DOHH2 (cell line): ENCODE data around the gene SH2D1A.

Experiments
- H3F3A ChIP-seq: fragments of 200-600 bp; sonication (generic), shearing (Covaris generic); 2 replicates; pipeline ENCODE4 v1.6.0; 2016; ENCODE audit warnings: antibody characterized with exemption, mild to moderate bottlenecking; ENCODE audit not compliant: control insufficient read depth, insufficient read depth
- H3K27ac ChIP-seq: fragments of 200-600 bp; sonication (generic); 2 replicates; pipeline ENCODE4 v1.5.1; 2014; ENCODE audit warnings: low read depth, mild to moderate bottlenecking, low read length, moderate library complexity
- H3K27me3 ChIP-seq: fragments of 200-600 bp; sonication (generic); 2 replicates; pipeline ENCODE4 v1.6.1; 2014; ENCODE audit warnings: mild to moderate bottlenecking, low read length, mixed read lengths; ENCODE audit not compliant: control insufficient read depth
- H3K36me3 ChIP-seq: fragments of 200-600 bp; sonication (generic); 2 replicates; pipeline ENCODE4 v1.6.1; 2014; ENCODE audit warnings: mild to moderate bottlenecking, low read length, moderate library complexity, mixed read lengths; ENCODE audit not compliant: control insufficient read depth
- H3K4me1 ChIP-seq: fragments of 200-600 bp; sonication (generic); 2 replicates; pipeline ENCODE4 v1.6.1; 2014; ENCODE audit warnings: mild to moderate bottlenecking, low read length, mixed read lengths; ENCODE audit not compliant: control insufficient read depth
- H3K4me2 ChIP-seq: fragments of 200-600 bp; sonication (generic); 2 replicates; pipeline ENCODE4 v1.6.0; 2014; ENCODE audit warnings: mild to moderate bottlenecking, low read length, moderate library complexity
- H3K4me3 ChIP-seq: fragments of 200-600 bp; sonication (generic); 2 replicates; pipeline ENCODE4 v1.5.1; 2014; ENCODE audit warnings: mild to moderate bottlenecking, low read length, mixed read lengths
- H3K79me2 ChIP-seq: fragments of 200-600 bp; sonication (generic); 2 replicates; pipeline ENCODE4 v1.6.1; 2014; ENCODE audit warnings: mild to moderate bottlenecking, low read length, mixed read lengths; ENCODE audit not compliant: control insufficient read depth
- H3K9me2 ChIP-seq: fragments of 200-600 bp; sonication (generic); replicated peaks from 2 replicates; pipeline ENCODE4 v1.6.1; 2014; ENCODE audit warnings: mild to moderate bottlenecking, low read length, mixed read lengths; ENCODE audit not compliant: control insufficient read depth
- H3K9me3 ChIP-seq: fragments of 200-600 bp; sonication (generic); 2 replicates; pipeline ENCODE4 v1.6.1; 2014; ENCODE audit warnings: antibody characterized with exemption, low read length, mixed read lengths; ENCODE audit not compliant: control insufficient read depth, insufficient read depth
- H4K20me1 ChIP-seq: fragments of 200-600 bp; sonication (generic); 2 replicates; pipeline ENCODE4 v1.6.0; 2014; ENCODE audit warnings: low read depth, mild to moderate bottlenecking, antibody characterized with exemption, low read length, moderate library complexity; ENCODE audit not compliant: control insufficient read depth, insufficient read depth
- EZH2phosphoT487 ChIP-seq: fragments of 200-600 bp; sonication (generic); IDR thresholded peaks from 2 replicates; pipeline ENCODE4 v1.6.1; 2017; ENCODE audit warnings: borderline replicate concordance, mild to moderate bottlenecking, antibody characterized with exemption, low read length, moderate library complexity, mixed read lengths
- TF ChIP-seq, protein P1 (sequence below): fragments of 200-600 bp; sonication (generic); IDR thresholded peaks from one replicate; pipeline ENCODE4 v1.5.1; 2014; ENCODE audit warnings: antibody characterized with exemption, mild to moderate bottlenecking, low read depth, low read length; ENCODE audit not compliant: poor library complexity, severe bottlenecking

SH2D1A gene

DNA sequence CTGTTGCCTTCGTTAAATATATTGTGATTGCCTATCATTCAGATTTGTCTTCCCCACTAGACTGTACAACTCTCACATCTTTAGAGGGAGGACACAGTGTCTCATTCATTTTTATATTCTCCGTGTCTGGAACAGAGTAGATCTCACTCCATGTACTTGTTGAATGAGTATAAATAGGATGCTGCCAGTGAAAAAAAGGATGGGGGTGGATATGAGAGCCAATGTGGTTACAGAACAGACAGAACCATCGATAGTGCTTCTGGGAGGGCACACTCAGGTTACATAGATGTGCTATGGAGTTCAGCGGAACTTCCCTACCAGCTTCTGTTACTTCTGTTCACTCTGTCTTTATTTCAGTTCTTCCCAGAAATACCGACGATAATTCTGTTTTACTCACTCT lies 66.9 kb downstream of the SH2D1A start:
- H3K27ac ChIP-seq: no peak overlapping the region
- H3K79me2 ChIP-seq: no peaks in the 10 kb centered on the region
- no peak overlapping the region for H3K4me3 ChIP-seq
- H3K9me3 ChIP-seq: no peaks in the 10 kb centered on the region
- no peaks in the 10 kb centered on the region for H3K36me3 ChIP-seq
- TF ChIP-seq, protein P1, sequence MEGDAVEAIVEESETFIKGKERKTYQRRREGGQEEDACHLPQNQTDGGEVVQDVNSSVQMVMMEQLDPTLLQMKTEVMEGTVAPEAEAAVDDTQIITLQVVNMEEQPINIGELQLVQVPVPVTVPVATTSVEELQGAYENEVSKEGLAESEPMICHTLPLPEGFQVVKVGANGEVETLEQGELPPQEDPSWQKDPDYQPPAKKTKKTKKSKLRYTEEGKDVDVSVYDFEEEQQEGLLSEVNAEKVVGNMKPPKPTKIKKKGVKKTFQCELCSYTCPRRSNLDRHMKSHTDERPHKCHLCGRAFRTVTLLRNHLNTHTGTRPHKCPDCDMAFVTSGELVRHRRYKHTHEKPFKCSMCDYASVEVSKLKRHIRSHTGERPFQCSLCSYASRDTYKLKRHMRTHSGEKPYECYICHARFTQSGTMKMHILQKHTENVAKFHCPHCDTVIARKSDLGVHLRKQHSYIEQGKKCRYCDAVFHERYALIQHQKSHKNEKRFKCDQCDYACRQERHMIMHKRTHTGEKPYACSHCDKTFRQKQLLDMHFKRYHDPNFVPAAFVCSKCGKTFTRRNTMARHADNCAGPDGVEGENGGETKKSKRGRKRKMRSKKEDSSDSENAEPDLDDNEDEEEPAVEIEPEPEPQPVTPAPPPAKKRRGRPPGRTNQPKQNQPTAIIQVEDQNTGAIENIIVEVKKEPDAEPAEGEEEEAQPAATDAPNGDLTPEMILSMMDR: no peak
- TF ChIP-seq EZH2phosphoT487: no peak
- peaks cover 4% of the 10 kb centered on the region; the same call in 1 of the 2 replicates for H3K4me1 ChIP-seq
- no peaks in the 10 kb centered on the region for H3F3A ChIP-seq
- no peak overlapping the region for H3K4me2 ChIP-seq
- H4K20me1 ChIP-seq: no peaks in the 10 kb centered on the region
- no peaks in the 10 kb centered on the region for H3K27me3 ChIP-seq
- H3K9me2 ChIP-seq: no peaks in the 10 kb centered on the region

DNA sequence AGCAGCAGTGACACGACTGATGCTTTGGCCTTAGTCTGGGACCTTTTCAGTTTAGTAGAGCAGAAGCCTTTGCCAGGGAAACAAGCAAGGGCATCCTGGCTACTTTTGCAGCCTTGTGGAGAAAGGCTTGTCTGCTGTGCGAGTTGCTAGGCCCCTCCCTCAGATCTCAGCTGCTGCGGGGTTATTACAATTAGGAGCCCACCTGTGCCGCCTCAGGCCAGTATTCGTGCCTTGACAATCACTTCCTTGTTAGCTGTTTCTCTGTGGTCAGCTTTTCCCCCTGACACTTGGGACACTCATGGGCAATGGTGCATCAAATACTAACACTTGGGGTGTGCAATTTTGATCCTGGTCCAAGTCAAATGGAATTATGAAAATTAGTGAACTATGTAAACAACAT lies 67.9 kb downstream of the SH2D1A start:
- H3K9me3 ChIP-seq: no peaks in the 10 kb centered on the region
- no peaks in the 10 kb centered on the region for H3K27me3 ChIP-seq
- no peaks in the 10 kb centered on the region for H3K9me2 ChIP-seq
- H3F3A ChIP-seq: no peaks in the 10 kb centered on the region
- H3K4me3 ChIP-seq: no peak overlapping the region
- H4K20me1 ChIP-seq: no peaks in the 10 kb centered on the region
- H3K4me2 ChIP-seq: no peak overlapping the region
- no peaks in the 10 kb centered on the region for H3K79me2 ChIP-seq
- TF ChIP-seq, protein P1: no peak
- TF ChIP-seq EZH2phosphoT487: no peak
- peaks cover 4% of the 10 kb centered on the region; the same call in 1 of the 2 replicates for H3K4me1 ChIP-seq
- no peak overlapping the region for H3K27ac ChIP-seq
- H3K36me3 ChIP-seq: no peaks in the 10 kb centered on the region

GRCh38 chrX:124415115-124415800 lies 68.9 kb downstream of the SH2D1A start:
- TF ChIP-seq, protein P1: no peak
- TF ChIP-seq EZH2phosphoT487: no peak
- Histone ChIP-seq H3K27me3 (no peaks in the 10 kb centered on the region), H3K4me2 (no peak overlapping the region)

More at GRCh38 chrX:124415115-124415800, 68.9 kb downstream of the SH2D1A start:
- Histone ChIP-seq H3K36me3 (no peaks in the 10 kb centered on the region), H4K20me1 (no peaks in the 10 kb centered on the region), H3F3A (no peaks in the 10 kb centered on the region), H3K9me3 (no peaks in the 10 kb centered on the region), H3K4me1 (peaks cover 4% of the 10 kb centered on the region; the same call in 1 of the 2 replicates), H3K9me2 (no peaks in the 10 kb centered on the region), H3K4me3 (no peak overlapping the region), H3K79me2 (no peaks in the 10 kb centered on the region), H3K27ac (no peak overlapping the region)
